Pancreas (tissue), 10 donors: ENCODE measurements around the gene COL11A1. TPM values are rescaled to one million over a fixed set of nuclear protein-coding genes. Genes with fewer than 3 reads are reported as not detected.

Source experiments
- ATAC-seq, 4 donors: fragments of 200-7000 bp; cut with Tn5 transposase; one replicate each; pipeline versions ENCODE4 v1.8.0 to v1.9.1; 2020; ENCODE audit warnings: mild to moderate bottlenecking in 4 of 4, moderate library complexity in 4 of 4
- DNase-seq, 6 donors: peaks; one replicate each; pipeline ENCODE4 v3.0.0-alpha.2; 2020
- FAIRE-seq: peaks from 2 replicates; lab custom pipeline; 2012; peaks lifted over from hg19 to GRCh38; lab: Jason Lieb, UNC
- H3K27ac ChIP-seq, 4 donors: fragments of 200-600 bp; sonication (generic); 1 replicate in 3 of 4; 2 replicates in 1 of 4; pipeline versions ENCODE4 v1.5.0 to v1.8.0; 2020
- H3K27me3 ChIP-seq, 4 donors: fragments of 200-600 bp; one replicate each; pipeline ENCODE4 v1.8.0; 2021
- H3K36me3 ChIP-seq, 3 donors: fragments of 200-600 bp; sonication (generic) in 1 of 3; one replicate each; pipeline versions ENCODE4 v1.5.0 to v1.8.0; 2020 to 2021
- H3K4me1 ChIP-seq, 3 donors: fragments of 200-600 bp; one replicate each; pipeline ENCODE4 v1.8.0; 2021
- H3K4me3 ChIP-seq, 4 donors: fragments of 200-600 bp; sonication (generic) in 2 of 4; one replicate each; pipeline versions ENCODE4 v1.5.0 to v1.8.0; 2020 to 2021
- H3K9me3 ChIP-seq, 4 donors: fragments of 200-600 bp; one replicate each; pipeline ENCODE4 v1.8.0; 2021
- WGBS, 2 donors: extraction: QIAGEN DNeasy Blood & Tissue Kit; methylation state at CpG; one replicate each; pipeline ENCODE4 v1.1.7; 2013; 5-methylcytosine and 5-hydroxymethylcytosine counted together
- intact Hi-C, 3 donors: fragments of 100-400 bp; cut with DNase I; formaldehyde crosslinking; loops; one replicate each; pipeline versions ENCODE4 v1.11.1 to v1.14.2; 2022
- polyA plus RNA-seq, 2 donors: library from polyadenylated mRNA; stranded (reverse); fragments of 200-250 nt; gene quantifications; one replicate each; pipeline ENCODE4 v1.2.3, GENCODE V29; 2013
- total RNA-seq, 6 donors: library from RNA; stranded (reverse); fragmentation: NEBNext Ultra II Directional in 4 of 6; extraction: Animal tissue kit (Norgen Biotek cat#: 25700) in 4 of 6; gene quantifications; one replicate each; pipeline versions ENCODE4 v1.2.1 to v1.2.4, GENCODE V29; 2021 to 2023
- TF ChIP-seq, protein P1 (sequence below), 4 donors: fragments of 200-600 bp; sonication (generic) in 3 of 4; IDR thresholded peaks; one replicate each; pipeline versions ENCODE4 v1.5.0 to v1.8.0; 2021; ENCODE audit warnings: antibody characterized with exemption in 4 of 4
- donor health status: healthy with polysubstance abuse.
- donor health status: DM: no; HTN: no; CAD: no; lungs with moderate emphysema.
- donor health status: DM: no; HTN: no; CAD: no.
- donor health status: control.
- donor health status: control.
- donor health status: Bipolar disorder and iron deficiency.
- donor health status: DM: yes; HTN: yes; CAD: no.
- donor health status: DM: no; HTN: no; CAD: no.
- donor health status: DM: no; HTN: no; CAD: no.
- donor health status: DM: yes; HTN: yes; CAD: no.

The COL11A1 gene
- total and polyA plus RNA-seq, 8 donors, result 0.08 to 5.7 (median 0.38) TPM; not detected in 1

DNA sequence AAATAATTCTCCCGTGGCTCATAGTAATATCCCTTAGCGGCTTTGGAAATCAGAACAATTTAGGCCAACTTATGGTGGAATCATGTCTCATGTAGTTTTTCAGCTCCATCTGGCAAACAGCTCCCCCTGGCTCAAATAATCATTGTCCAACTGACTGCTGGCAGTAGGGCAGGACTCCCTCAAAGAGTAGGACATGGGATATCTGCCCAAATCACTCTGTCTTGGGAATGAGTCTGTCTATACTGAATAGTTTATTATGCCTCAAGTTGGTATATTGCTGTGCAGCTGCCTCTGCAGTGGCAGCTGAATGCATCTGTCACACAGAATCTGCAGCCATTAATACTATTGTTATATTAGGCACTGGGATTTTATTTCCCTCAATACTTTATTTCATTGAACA, 255.7 kb downstream of the COL11A1 start:
- Histone ChIP-seq H3K27me3 (no peaks in the 10 kb centered on the region), H3K36me3 (no peaks in the 10 kb centered on the region), H3K27ac (no peak overlapping the region), H3K9me3 (peaks cover 0 to under 1% (median 0%) of the 10 kb centered on the region in 4 donors), H3K4me1 (no peaks in the 10 kb centered on the region), H3K4me3 (no peak overlapping the region)
- 51 to 67% methylated on average over 2 of the region's 2 CpGs for WGBS, 2 donors
- intact Hi-C loops, result no loop called here
- TF ChIP-seq, protein P1, sequence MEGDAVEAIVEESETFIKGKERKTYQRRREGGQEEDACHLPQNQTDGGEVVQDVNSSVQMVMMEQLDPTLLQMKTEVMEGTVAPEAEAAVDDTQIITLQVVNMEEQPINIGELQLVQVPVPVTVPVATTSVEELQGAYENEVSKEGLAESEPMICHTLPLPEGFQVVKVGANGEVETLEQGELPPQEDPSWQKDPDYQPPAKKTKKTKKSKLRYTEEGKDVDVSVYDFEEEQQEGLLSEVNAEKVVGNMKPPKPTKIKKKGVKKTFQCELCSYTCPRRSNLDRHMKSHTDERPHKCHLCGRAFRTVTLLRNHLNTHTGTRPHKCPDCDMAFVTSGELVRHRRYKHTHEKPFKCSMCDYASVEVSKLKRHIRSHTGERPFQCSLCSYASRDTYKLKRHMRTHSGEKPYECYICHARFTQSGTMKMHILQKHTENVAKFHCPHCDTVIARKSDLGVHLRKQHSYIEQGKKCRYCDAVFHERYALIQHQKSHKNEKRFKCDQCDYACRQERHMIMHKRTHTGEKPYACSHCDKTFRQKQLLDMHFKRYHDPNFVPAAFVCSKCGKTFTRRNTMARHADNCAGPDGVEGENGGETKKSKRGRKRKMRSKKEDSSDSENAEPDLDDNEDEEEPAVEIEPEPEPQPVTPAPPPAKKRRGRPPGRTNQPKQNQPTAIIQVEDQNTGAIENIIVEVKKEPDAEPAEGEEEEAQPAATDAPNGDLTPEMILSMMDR (IDR thresholded peaks at IDR 0.05), result no peak
- FAIRE-seq, result no peak
- DNase-seq, result no peak
- ATAC-seq, result no peak

DNA sequence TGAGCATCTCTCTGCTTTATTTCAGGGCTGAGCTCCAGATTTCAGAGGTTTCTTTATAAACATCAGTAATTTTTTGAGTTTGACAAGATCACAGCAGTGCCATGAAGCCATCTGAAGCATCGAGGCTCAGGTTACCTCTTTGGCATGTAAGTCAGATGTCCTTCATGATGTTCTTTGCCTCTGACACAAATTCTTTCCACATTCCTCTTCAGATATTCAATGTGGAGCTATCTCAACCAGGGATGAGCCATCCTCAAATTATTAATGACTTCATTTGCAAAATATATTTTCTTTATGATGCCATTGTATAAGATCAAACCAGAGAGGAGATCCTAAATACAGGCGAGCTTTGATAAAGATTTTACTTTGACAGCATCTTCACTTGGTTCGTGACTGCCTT, 256.7 kb downstream of the COL11A1 start:
- WGBS, 2 donors, result 56 to 75% methylated on average over 3 of the region's 3 CpGs
- no peaks in the 10 kb centered on the region for H3K9me3 ChIP-seq
- H3K4me3 ChIP-seq, result no peak overlapping the region
- H3K36me3 ChIP-seq, result no peaks in the 10 kb centered on the region
- ATAC-seq (no peak), DNase-seq (no peak), FAIRE-seq (no peak)
- TF ChIP-seq, protein P1 (IDR thresholded peaks at IDR 0.05), result no peak
- no peak overlapping the region for H3K27ac ChIP-seq
- intact Hi-C loops, result no loop called here
- no peaks in the 10 kb centered on the region for H3K27me3 ChIP-seq
- H3K4me1 ChIP-seq, result no peaks in the 10 kb centered on the region

- WGBS, 2 donors, result 24 to 35% methylated on average over 3 of the region's 3 CpGs
- TF ChIP-seq, protein P1 (IDR thresholded peaks at IDR 0.05), result no peak
- intact Hi-C loops, result no loop called here
- Histone ChIP-seq H3K27me3 (no peaks in the 10 kb centered on the region), H3K27ac (no peak overlapping the region), H3K4me1 (no peaks in the 10 kb centered on the region), H3K4me3 (no peak overlapping the region), H3K9me3 (no peaks in the 10 kb centered on the region), H3K36me3 (no peaks in the 10 kb centered on the region)
- no peak for DNase-seq
- no peak for FAIRE-seq
- ATAC-seq, result no peak
These were observed 265.7 kb downstream of the COL11A1 start for GRCh38 chr1:102842606-102843005.

- no peaks in the 10 kb centered on the region for H3K36me3 ChIP-seq
- H3K4me3 ChIP-seq, result no peak overlapping the region
- no peak overlapping the region for H3K27ac ChIP-seq
- no peak for DNase-seq
- WGBS, 2 donors, result 44 to 65% methylated on average over 5 of the region's 5 CpGs
- no peaks in the 10 kb centered on the region for H3K4me1 ChIP-seq
- TF ChIP-seq, protein P1 (IDR thresholded peaks at IDR 0.05), result no peak
- FAIRE-seq, result no peak
- H3K27me3 ChIP-seq, result no peaks in the 10 kb centered on the region
- H3K9me3 ChIP-seq, result no peaks in the 10 kb centered on the region
- no peak for ATAC-seq
- intact Hi-C loops, result no loop called here
These were observed 267.6 kb downstream of the COL11A1 start for GRCh38 chr1:102840741-102841140.

- Histone ChIP-seq H3K27me3 (no peaks in the 10 kb centered on the region), H3K36me3 (no peaks in the 10 kb centered on the region), H3K4me3 (no peak overlapping the region), H3K9me3 (no peaks in the 10 kb centered on the region), H3K27ac (no peak overlapping the region), H3K4me1 (no peaks in the 10 kb centered on the region)
- ATAC-seq, result no peak
- 68 to 83% methylated on average over 4 of the region's 4 CpGs for WGBS, 2 donors
- no peak for DNase-seq
- TF ChIP-seq, protein P1 (IDR thresholded peaks at IDR 0.05), result no peak
- FAIRE-seq, result no peak
- intact Hi-C loops, result no loop called here
These were observed 270.3 kb downstream of the COL11A1 start for GRCh38 chr1:102838016-102838415.
